ENCODE measurements around the gene CCM2. TPM values are rescaled to one million over a fixed set of nuclear protein-coding genes. Genes with fewer than 3 reads are reported as not detected.

The CCM2 gene
- total and polyA plus RNA-seq, 9 donors: 16.2 to 34.6 (median 23.1) TPM

- intact Hi-C loops (cut with DNase I): no loop called here
- no peak overlapping the region for H3K27ac ChIP-seq
- no peak overlapping the region for H3K4me3 ChIP-seq
- H3K4me1 ChIP-seq (ENCODE audit: insufficient read depth): peaks cover 7% of the 10 kb centered on the region
- H3K27me3 ChIP-seq: no peaks in the 10 kb centered on the region
- no peaks in the 10 kb centered on the region for H3K9me3 ChIP-seq
- no peak for TF ChIP-seq CTCF (IDR thresholded peaks at IDR 0.05)
- TF ChIP-seq EP300 (IDR thresholded peaks at IDR 0.05): no peak
- TF ChIP-seq POLR2A (IDR thresholded peaks at IDR 0.05): no peak
- no peak for DNase-seq
- no peaks in the 10 kb centered on the region for H3K36me3 ChIP-seq
- 60 to 70% (median 60%) methylated on average over 8 of the region's 8 CpGs for WGBS, 3 donors
Observed at GRCh38 chr7:44958645-44959344, 41.2 kb upstream of the CCM2 start.

GRCh38 chr7:44959433-44959951 lies 40.5 kb upstream of the CCM2 start:
- no peak for DNase-seq
- Histone ChIP-seq H3K36me3 (no peaks in the 10 kb centered on the region), H3K4me1 (ENCODE audit: insufficient read depth) (peaks cover 7% of the 10 kb centered on the region), H3K27ac (no peak overlapping the region), H3K4me3 (no peak overlapping the region), H3K27me3 (no peaks in the 10 kb centered on the region), H3K9me3 (no peaks in the 10 kb centered on the region)
- intact Hi-C loops (cut with DNase I): no loop called here
- TF ChIP-seq CTCF (IDR thresholded peaks at IDR 0.05): no peak
- TF ChIP-seq EP300 (IDR thresholded peaks at IDR 0.05): no peak
- TF ChIP-seq POLR2A (IDR thresholded peaks at IDR 0.05): no peak
- WGBS, 3 donors: 53 to 65% (median 62%) methylated on average over 8 of the region's 8 CpGs

- Histone ChIP-seq H3K9me3 (no peaks in the 10 kb centered on the region), H3K4me1 (ENCODE audit: insufficient read depth) (peaks cover 7% of the 10 kb centered on the region), H3K27me3 (no peaks in the 10 kb centered on the region), H3K4me3 (no peak overlapping the region), H3K27ac (no peak overlapping the region), H3K36me3 (no peaks in the 10 kb centered on the region)
- TF ChIP-seq CTCF (IDR thresholded peaks at IDR 0.05): no peak
- TF ChIP-seq EP300 (IDR thresholded peaks at IDR 0.05): no peak
- TF ChIP-seq POLR2A (IDR thresholded peaks at IDR 0.05): no peak
- intact Hi-C loops (cut with DNase I): loop anchor here in 1 of 4 donors (10.0 kb wide), 1 partner anchor 155 kb away; the partner anchor contains the start of gene TBRG4
- WGBS, 3 donors: 68 to 79% (median 77%) methylated on average over 4 of the region's 4 CpGs
- no peak for DNase-seq
Observed at GRCh38 chr7:44960011-44960580, 39.9 kb upstream of the CCM2 start.

GRCh38 chr7:44961844-44962482 lies 38.0 kb upstream of the CCM2 start:
- peak overlapping the region; percentile 19 for H3K4me3 ChIP-seq
- no peak overlapping the region for H3K27ac ChIP-seq
- H3K36me3 ChIP-seq: no peaks in the 10 kb centered on the region
- intact Hi-C loops (cut with DNase I): loop anchor here in 1 of 4 donors (10.0 kb wide), 1 partner anchor 153 kb away; the partner anchor contains the start of gene TBRG4
- no peak for TF ChIP-seq POLR2A (IDR thresholded peaks at IDR 0.05)
- TF ChIP-seq CTCF (IDR thresholded peaks at IDR 0.05): no peak
- no peak for TF ChIP-seq EP300 (IDR thresholded peaks at IDR 0.05)
- no peaks in the 10 kb centered on the region for H3K9me3 ChIP-seq
- H3K27me3 ChIP-seq: no peaks in the 10 kb centered on the region
- 73 to 79% (median 74%) methylated on average over 8 to 16 of the region's 16 CpGs for WGBS, 3 donors
- peaks cover 7% of the 10 kb centered on the region for H3K4me1 ChIP-seq (ENCODE audit: insufficient read depth)
- no peak for DNase-seq

Data from ovary (tissue), 9 donors.